Measurements from ENCODE around the gene INO80. TPM values are rescaled to one million over a fixed set of nuclear protein-coding genes. Genes with fewer than 3 reads are reported as not detected.

The INO80 gene
- total and polyA plus RNA-seq, 2 donors (not counting 3 experiments of a cell fraction or from before 2014, with no cell fraction given), result 5.7 to 29.1 TPM

DNA sequence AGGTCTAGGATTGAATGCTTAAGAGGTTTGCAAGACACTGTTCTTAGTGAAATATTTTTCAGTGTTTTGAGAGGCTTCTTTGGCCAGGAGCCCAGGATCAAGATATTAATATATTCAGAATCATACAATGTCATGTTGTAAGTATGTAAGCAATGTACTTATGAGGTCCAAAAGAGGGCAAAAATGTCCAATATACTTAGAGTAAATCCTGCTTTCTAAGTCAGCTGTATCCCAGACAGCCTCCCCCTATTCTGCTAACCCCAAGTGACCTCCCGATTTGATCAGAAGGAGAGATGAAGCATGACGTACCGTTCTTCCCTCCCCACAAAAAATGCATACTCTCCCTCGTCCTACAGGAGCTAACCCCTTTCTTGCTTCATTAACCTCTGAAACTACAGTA, 91.9 kb downstream of the INO80 start:
- H3K36me3 ChIP-seq (ENCODE audit: control insufficient read depth in 2 of 2, extremely low read depth in 1 of 2, insufficient read depth in 2 of 2, low read length in 2 of 2), result peaks cover 0 to 15% of the 10 kb centered on the region in 2 experiments
- POLR2A ChIA-PET, result no interaction called here

More for the DNA sequence above, 91.9 kb downstream of the INO80 start:
- peaks cover 16% of the 10 kb centered on the region for H3K4me1 ChIP-seq (ENCODE audit: control insufficient read depth, extremely low read depth, insufficient read depth, low read length)
- H2AFZ ChIP-seq (ENCODE audit: low read depth, low read length), result no peak overlapping the region
- no peaks in the 10 kb centered on the region for H3K79me2 ChIP-seq (ENCODE audit: control insufficient read depth, insufficient read depth, low read length)
- FAIRE-seq (no peak), DNase-seq (ENCODE audit: low read depth, low spot score) (no peak)
- intact Hi-C loops (cut with micrococcal nuclease), result loop anchor here (5.0 kb wide), 2 partner anchors 158 to 167 kb away; no protein-coding TSS in a partner anchor
- H4K20me1 ChIP-seq (replicated peaks; ENCODE audit: control insufficient read depth, extremely low read depth, insufficient read depth, low read length), result no peaks in the 10 kb centered on the region
- TF ChIP-seq POLR2AphosphoS5 (IDR thresholded peaks at IDR 0.05; ENCODE audit: insufficient read depth, low read depth, low read length) (no peak), POLR2A (IDR thresholded peaks at IDR 0.05; ENCODE audit: low read depth, low read length) (no peak), MAX (IDR thresholded peaks at IDR 0.05; ENCODE audit: insufficient read depth, insufficient read length) (no peak), EZH2 (IDR thresholded peaks at IDR 0.05; ENCODE audit: borderline replicate concordance, low read depth, low read length, severe bottlenecking) (no peak), FOS (IDR thresholded peaks at IDR 0.05; ENCODE audit: borderline replicate concordance, insufficient read depth, low read length) (no peak), GATA2 (IDR thresholded peaks at IDR 0.05; ENCODE audit: insufficient read depth, insufficient read length, low read depth, low read length) (no peak), JUN (IDR thresholded peaks at IDR 0.05; ENCODE audit: borderline replicate concordance, insufficient read depth, insufficient read length, low read depth) (no peak), MYC (IDR thresholded peaks at IDR 0.05; ENCODE audit: low read depth, low read length) (no peak)
- TF ChIP-seq, protein P1, sequence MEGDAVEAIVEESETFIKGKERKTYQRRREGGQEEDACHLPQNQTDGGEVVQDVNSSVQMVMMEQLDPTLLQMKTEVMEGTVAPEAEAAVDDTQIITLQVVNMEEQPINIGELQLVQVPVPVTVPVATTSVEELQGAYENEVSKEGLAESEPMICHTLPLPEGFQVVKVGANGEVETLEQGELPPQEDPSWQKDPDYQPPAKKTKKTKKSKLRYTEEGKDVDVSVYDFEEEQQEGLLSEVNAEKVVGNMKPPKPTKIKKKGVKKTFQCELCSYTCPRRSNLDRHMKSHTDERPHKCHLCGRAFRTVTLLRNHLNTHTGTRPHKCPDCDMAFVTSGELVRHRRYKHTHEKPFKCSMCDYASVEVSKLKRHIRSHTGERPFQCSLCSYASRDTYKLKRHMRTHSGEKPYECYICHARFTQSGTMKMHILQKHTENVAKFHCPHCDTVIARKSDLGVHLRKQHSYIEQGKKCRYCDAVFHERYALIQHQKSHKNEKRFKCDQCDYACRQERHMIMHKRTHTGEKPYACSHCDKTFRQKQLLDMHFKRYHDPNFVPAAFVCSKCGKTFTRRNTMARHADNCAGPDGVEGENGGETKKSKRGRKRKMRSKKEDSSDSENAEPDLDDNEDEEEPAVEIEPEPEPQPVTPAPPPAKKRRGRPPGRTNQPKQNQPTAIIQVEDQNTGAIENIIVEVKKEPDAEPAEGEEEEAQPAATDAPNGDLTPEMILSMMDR (IDR thresholded peaks at IDR 0.05; ENCODE audit: extremely low read depth in 1 of 2, insufficient read depth in 1 of 2, low read depth in 1 of 2, low read length in 2 of 2), result no peak
- dilution Hi-C loops (cut with MboI; ENCODE audit: extremely low pct_ligation_motif_present, low sequenced_read_pairs), result no loop called here
- no peak overlapping the region for H3K9ac ChIP-seq (replicated peaks; ENCODE audit: extremely low read depth, insufficient read depth, low read length)
- H3K9me1 ChIP-seq (replicated peaks; ENCODE audit: control insufficient read depth, extremely low read depth, insufficient read depth, low read length), result no peaks in the 10 kb centered on the region
- no peak overlapping the region for H3K4me2 ChIP-seq (ENCODE audit: insufficient read depth, low read length)
- H3K9me3 ChIP-seq (replicated peaks; ENCODE audit: control insufficient read depth, insufficient read depth, low read length), result no peaks in the 10 kb centered on the region
- no peak overlapping the region for H3K27ac ChIP-seq (ENCODE audit: insufficient read depth, low read depth, low read length)
- BruUV-seq (replicated peaks), result no TSS peak
- CTCF ChIA-PET, result interaction anchor here (0.7 to 18.2 kb wide), 7 partner anchors 12 to 165 kb away, joined by 3 to 405 read pairs (median 6); no protein-coding TSS in a partner anchor
- no peaks in the 10 kb centered on the region for H3K27me3 ChIP-seq (ENCODE audit: control insufficient read depth in 2 of 2, insufficient read depth in 2 of 2, low read length in 2 of 2)
- no peak overlapping the region for H3K4me3 ChIP-seq (replicated peaks in 1 of 3; ENCODE audit: insufficient read depth in 1 of 3, low read depth in 1 of 3, low read length in 3 of 3)

All from endothelial cell of umbilical vein (primary cell).